B cell (primary cell): Measurements from ENCODE around the gene YIF1A. TPM values are rescaled to one million over a fixed set of nuclear protein-coding genes. Genes with fewer than 3 reads are reported as not detected.

Experiments used
- ATAC-seq: fragments of 200-7000 bp; cut with Tn5 transposase; one replicate; pipeline ENCODE4 v1.10.0; 2021; ENCODE audit warnings: low read depth, mild to moderate bottlenecking, moderate number of reproducible peaks, moderate library complexity
- CTCF ChIA-PET: fragments of 350-600 bp; sonication (Branson Sonifier 250); formaldehyde crosslinking; loops from one replicate; lab custom pipeline; 2021; ENCODE audit warnings: antibody characterized with exemption, inconsistent platforms; lab: Charles Lee
- POLR2A ChIA-PET: fragments of 350-600 bp; sonication (Branson Sonifier 250); formaldehyde crosslinking; loops from one replicate; lab custom pipeline; 2021; ENCODE audit warnings: antibody characterized with exemption; lab: Charles Lee
- DNase-seq: peaks from one replicate; pipeline ENCODE4 v3.0.0; 2013
- H2AFZ ChIP-seq: 2 replicates; pipeline ENCODE4 v1.6.1; 2012; ENCODE audit warnings: mild to moderate bottlenecking, low read depth, low read length; ENCODE audit not compliant: insufficient read depth, poor library complexity, severe bottlenecking
- H3K27ac ChIP-seq, 2 donors: 1 replicate in 1 of 2; 2 replicates in 1 of 2; pipeline ENCODE4 v1.5.1; 2012 to 2013; ENCODE audit warnings: low read length in 2 of 2, mild to moderate bottlenecking in 2 of 2, moderate library complexity in 1 of 2
- H3K27me3 ChIP-seq, 4 experiments: fragments of 200-600 bp in 1 of 4; sonication (generic) in 1 of 4; replicated peaks in 1 of 4; 1 replicate in 2 of 4; 2 replicates in 2 of 4; pipeline versions ENCODE4 v1.6.1 to v1.7.0; 2013 to 2016; ENCODE audit warnings: low read length in 3 of 4, mild to moderate bottlenecking in 2 of 4, mixed read lengths in 1 of 4, moderate library complexity in 1 of 4; ENCODE audit not compliant: insufficient read depth in 4 of 4, control insufficient read depth in 3 of 4; ENCODE audit errors: control extremely low read depth in 1 of 4
- H3K36me3 ChIP-seq, 2 experiments: replicated peaks in 1 of 2; 1 replicate in 1 of 2; 2 replicates in 1 of 2; pipeline versions ENCODE4 v1.6.1 to v1.7.1; 2013; ENCODE audit warnings: low read length in 1 of 2; ENCODE audit not compliant: insufficient read depth in 2 of 2, control insufficient read depth in 1 of 2; ENCODE audit errors: control extremely low read depth in 1 of 2, extremely low read depth in 1 of 2
- H3K4me1 ChIP-seq, 2 donors: fragments of 200-600 bp in 1 of 2; sonication (generic) in 1 of 2; 1 replicate in 1 of 2; 2 replicates in 1 of 2; pipeline versions ENCODE4 v1.5.1 to v1.6.1; 2013 to 2017; ENCODE audit warnings: low read length in 2 of 2; ENCODE audit not compliant: control insufficient read depth in 2 of 2, insufficient read depth in 2 of 2
- H3K4me2 ChIP-seq: replicated peaks from 2 replicates; pipeline ENCODE3; 2012; ENCODE audit warnings: mild to moderate bottlenecking, low read depth, low read length; ENCODE audit not compliant: poor library complexity, severe bottlenecking
- H3K4me3 ChIP-seq, 5 experiments: fragments of 200-600 bp in 1 of 5; sonication (generic) in 1 of 5; 1 replicate in 3 of 5; 2 replicates in 2 of 5; pipeline versions ENCODE4 v1.5.1 to v1.7.0; 2011 to 2016; ENCODE audit warnings: low read length in 4 of 5, mild to moderate bottlenecking in 4 of 5, low read depth in 2 of 5, control low read depth in 1 of 5, moderate library complexity in 1 of 5; ENCODE audit not compliant: insufficient read depth in 1 of 5; ENCODE audit errors: control extremely low read depth in 1 of 5, extremely low read depth in 1 of 5
- H3K79me2 ChIP-seq: fragments of 200-600 bp; sonication (generic); one replicate; pipeline ENCODE4 v1.6.0; 2016; ENCODE audit warnings: low read length; ENCODE audit not compliant: control insufficient read depth, insufficient read depth
- H3K9ac ChIP-seq: fragments of 200-600 bp; sonication (generic); 2 replicates; pipeline ENCODE4 v1.6.1; 2017; ENCODE audit warnings: mild to moderate bottlenecking, low read length, moderate library complexity
- H3K9me3 ChIP-seq, 3 donors: one replicate each; pipeline versions ENCODE4 v1.6.1 to v1.7.1; 2013; ENCODE audit warnings: low read length in 2 of 3; ENCODE audit not compliant: control insufficient read depth in 2 of 3, insufficient read depth in 1 of 3; ENCODE audit errors: control extremely low read depth in 1 of 3
- H4K20me1 ChIP-seq: 2 replicates; pipeline ENCODE4 v1.6.0; 2012; ENCODE audit warnings: mild to moderate bottlenecking, low read length; ENCODE audit not compliant: insufficient read depth, control insufficient read depth, poor library complexity, severe bottlenecking
- H3K27ac Mint-ChIP-seq: one replicate; pipeline ENCODE4 v1.8.0; 2021; ENCODE audit warnings: mixed read lengths
- H3K27me3 Mint-ChIP-seq: one replicate; pipeline ENCODE4 v1.8.0; 2021; ENCODE audit warnings: mixed read lengths
- H3K4me1 Mint-ChIP-seq: one replicate; pipeline ENCODE4 v1.8.0; 2021; ENCODE audit warnings: mixed read lengths
- H3K4me3 Mint-ChIP-seq: one replicate; pipeline ENCODE4 v1.8.0; 2021; ENCODE audit warnings: mixed read lengths
- H3K9me3 Mint-ChIP-seq: one replicate; pipeline ENCODE4 v1.8.0; 2022; ENCODE audit warnings: mixed read lengths; ENCODE audit not compliant: insufficient read depth
- CTCF ChIP-seq: fragments of 200-600 bp; IDR thresholded peaks from one replicate; pipeline ENCODE4 v1.8.0; 2022; ENCODE audit warnings: antibody characterized with exemption, mild to moderate bottlenecking
- EZH2 ChIP-seq: IDR thresholded peaks from 2 replicates; pipeline ENCODE4 v1.6.1; 2012; ENCODE audit warnings: borderline replicate concordance, low read depth, mild to moderate bottlenecking, moderate library complexity, low read length; ENCODE audit not compliant: insufficient read depth, poor library complexity, severe bottlenecking
- WGBS: methylation state at CpG from one replicate; pipeline ENCODE4 v1.1.5; 2013; ENCODE audit warnings: missing lambda C conversion rate; ENCODE audit not compliant: insufficient coverage; 5-methylcytosine and 5-hydroxymethylcytosine counted together
- intact Hi-C: fragments of 100-400 bp; cut with micrococcal nuclease; formaldehyde crosslinking; loops from one replicate; pipeline ENCODE4 v1.10.0; 2022
- polyA plus RNA-seq: library from polyadenylated mRNA; depleted of rRNA; stranded (reverse); fragments of >200 nt; gene quantifications from 2 replicates; pipeline ENCODE4 v1.2.3, GENCODE V29; 2012
- total RNA-seq, 2 donors: library from RNA; stranded (reverse); fragments of 120-200 nt in 1 of 2; gene quantifications; 1 replicate in 1 of 2; 2 replicates in 1 of 2; pipeline versions ENCODE4 v1.2.3 to v1.2.4, GENCODE V29; 2013 to 2022

Gene YIF1A
- total and polyA plus RNA-seq, 2 donors (not counting 1 experiment from before 2014, with no cell fraction given) = 43.9 to 95.0 TPM

GRCh38 chr11:66310324-66310723, 21.4 kb upstream of the YIF1A start:
- no peak for TF ChIP-seq EZH2
- no peak for TF ChIP-seq CTCF
- Histone ChIP-seq H3K4me3 (no peak overlapping the region), H3K27ac (no peak overlapping the region), H3K9ac (no peak overlapping the region), H3K27me3 (no peaks in the 10 kb centered on the region), H2AFZ (no peak overlapping the region), H4K20me1 (no peaks in the 10 kb centered on the region), H3K4me2 (no peak overlapping the region), H3K36me3 (no peaks in the 10 kb centered on the region), H3K9me3 (no peaks in the 10 kb centered on the region), H3K79me2 (no peaks in the 10 kb centered on the region), H3K4me1 (peaks cover 10 to 19% of the 10 kb centered on the region in 2 donors)
- DNase-seq (no peak), ATAC-seq (no peak)
- H3K27ac Mint-ChIP-seq = no peak overlapping the region
- POLR2A ChIA-PET = no interaction called here
- WGBS = 89% methylated on average over 6 of the region's 8 CpGs
- CTCF ChIA-PET = interaction anchor here (1.1 to 6.3 kb wide), 7 partner anchors 16 to 311 kb away, joined by 3 to 101 read pairs (median 44); partner anchors contain the start of genes B4GAT1 and BRMS1
- intact Hi-C loops = no loop called here
- peaks cover 22% of the 10 kb centered on the region for H3K4me1 Mint-ChIP-seq
- peaks cover 3% of the 10 kb centered on the region for H3K27me3 Mint-ChIP-seq
- H3K9me3 Mint-ChIP-seq = no peaks in the 10 kb centered on the region
- no peak overlapping the region for H3K4me3 Mint-ChIP-seq

DNA sequence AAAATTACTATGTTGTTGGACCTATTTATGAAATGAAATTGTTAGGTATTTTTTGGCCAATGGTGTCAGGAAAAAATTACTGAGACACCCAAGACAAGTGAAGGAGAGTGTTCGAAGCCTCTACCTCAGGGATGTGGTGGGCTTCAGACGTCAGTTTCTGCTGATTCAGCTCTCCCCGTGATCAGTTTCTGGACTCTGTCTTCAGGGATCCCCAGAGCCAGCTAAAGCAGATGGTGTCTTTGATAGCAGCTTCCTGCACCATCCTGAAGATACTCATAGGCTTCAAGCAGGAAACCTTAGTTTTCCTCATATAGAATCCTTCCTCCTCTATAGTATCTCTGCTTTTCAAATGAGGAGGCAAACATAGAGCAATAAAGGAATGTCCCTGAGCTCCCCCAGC, 20.5 kb upstream of the YIF1A start:
- intact Hi-C loops = no loop called here
- no peak overlapping the region for H3K9ac ChIP-seq

More for the DNA sequence above, 20.5 kb upstream of the YIF1A start:
- DNase-seq = no peak
- no peak overlapping the region for H3K27ac ChIP-seq
- peak overlapping the region; percentile 26 for H3K27ac Mint-ChIP-seq
- H2AFZ ChIP-seq = no peak overlapping the region
- H3K4me1 Mint-ChIP-seq = peaks cover 21% of the 10 kb centered on the region
- no peaks in the 10 kb centered on the region for H3K36me3 ChIP-seq
- H3K4me2 ChIP-seq = no peak overlapping the region
- H3K9me3 Mint-ChIP-seq = no peaks in the 10 kb centered on the region
- POLR2A ChIA-PET = no interaction called here
- ATAC-seq = no peak
- H3K9me3 ChIP-seq = no peaks in the 10 kb centered on the region
- H3K27me3 ChIP-seq = no peaks in the 10 kb centered on the region
- peaks cover 10 to 19% of the 10 kb centered on the region in 2 donors for H3K4me1 ChIP-seq
- no peaks in the 10 kb centered on the region for H3K79me2 ChIP-seq
- no peak overlapping the region for H3K4me3 ChIP-seq
- H3K4me3 Mint-ChIP-seq = no peak overlapping the region
- 69% methylated on average over 3 of the region's 3 CpGs for WGBS
- CTCF ChIA-PET = interaction anchor here (0.6 to 6.3 kb wide), 7 partner anchors 8 to 80 kb away, joined by 3 to 101 read pairs (median 13); no protein-coding TSS in a partner anchor
- no peaks in the 10 kb centered on the region for H4K20me1 ChIP-seq
- H3K27me3 Mint-ChIP-seq = peaks cover 9% of the 10 kb centered on the region
- TF ChIP-seq CTCF (no peak), EZH2 (no peak)
